GM21529 (cell line): ENCODE data around the gene SLC35G3.
"Not testable (repeated sequence)": the region's sequence is repeated elsewhere in the genome, so short reads cannot be mapped to it uniquely, and the experiment has no call there.

ENCODE experiments used
- ATAC-seq: cut with Tn5 transposase; IDR thresholded peaks from one replicate; pipeline ENCODE4 v1.9.1; 2021; ENCODE audit not compliant: unreplicated experiment

Gene SLC35G3

DNA sequence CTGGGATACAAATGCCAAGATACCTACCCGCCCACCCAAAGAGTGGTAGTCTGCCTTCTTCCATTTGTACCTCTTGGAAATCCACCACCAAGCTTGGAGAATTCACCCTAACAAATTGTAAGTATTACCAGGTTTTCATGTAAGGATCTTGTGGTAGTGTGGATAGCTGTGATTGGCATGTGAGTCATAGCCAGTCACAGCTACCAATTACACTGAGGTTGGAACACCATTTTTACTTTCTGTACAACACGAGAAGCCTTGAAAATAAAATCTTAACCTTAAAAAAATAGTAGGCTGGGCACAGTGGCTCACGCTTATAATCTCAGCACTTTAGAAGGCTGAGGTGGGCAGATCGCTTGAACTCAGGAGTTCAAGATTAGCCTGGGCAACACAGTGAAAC, 18.5 kb upstream of the SLC35G3 start:
- ATAC-seq: no peak

DNA sequence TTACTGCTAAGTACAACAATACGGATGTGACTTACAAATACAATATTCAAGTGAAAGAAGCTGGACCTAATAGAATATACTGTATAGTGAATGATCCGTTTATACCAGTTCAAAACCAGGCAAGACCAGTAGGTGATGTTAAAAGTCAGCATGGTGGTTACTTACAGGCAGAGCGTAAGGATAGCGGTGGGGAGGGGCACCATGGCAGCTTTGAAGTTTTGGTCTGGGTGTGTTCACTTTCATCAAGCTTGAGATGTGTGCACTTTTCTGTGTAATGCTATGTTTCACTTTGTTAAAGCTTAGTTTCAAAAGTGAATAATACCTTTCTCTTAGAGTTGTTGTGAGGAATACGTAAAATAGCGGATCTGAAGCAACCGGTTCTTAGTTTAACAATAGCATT, 16.5 kb upstream of the SLC35G3 start:
- no peak for ATAC-seq

DNA sequence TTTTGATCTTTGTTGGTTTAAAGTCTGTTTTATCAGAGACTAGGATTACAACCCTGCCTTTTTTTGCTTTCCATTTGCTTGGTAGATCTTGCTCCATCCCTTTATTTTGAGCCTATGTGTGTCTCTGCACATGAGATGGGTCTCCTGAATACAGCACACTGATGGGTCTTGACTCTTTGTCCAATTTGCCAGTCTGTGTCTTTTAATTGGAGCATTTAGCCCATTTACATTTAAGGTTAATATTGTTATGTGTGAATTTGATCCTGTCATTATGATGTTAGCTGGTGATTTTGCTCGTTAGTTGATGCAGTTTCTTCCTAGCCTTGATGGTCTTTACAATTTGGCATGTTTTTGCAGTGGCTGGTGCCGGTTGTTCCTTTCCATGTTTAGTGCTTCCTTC, 8.4 kb upstream of the SLC35G3 start:
- ATAC-seq: not testable (repeated sequence)

DNA sequence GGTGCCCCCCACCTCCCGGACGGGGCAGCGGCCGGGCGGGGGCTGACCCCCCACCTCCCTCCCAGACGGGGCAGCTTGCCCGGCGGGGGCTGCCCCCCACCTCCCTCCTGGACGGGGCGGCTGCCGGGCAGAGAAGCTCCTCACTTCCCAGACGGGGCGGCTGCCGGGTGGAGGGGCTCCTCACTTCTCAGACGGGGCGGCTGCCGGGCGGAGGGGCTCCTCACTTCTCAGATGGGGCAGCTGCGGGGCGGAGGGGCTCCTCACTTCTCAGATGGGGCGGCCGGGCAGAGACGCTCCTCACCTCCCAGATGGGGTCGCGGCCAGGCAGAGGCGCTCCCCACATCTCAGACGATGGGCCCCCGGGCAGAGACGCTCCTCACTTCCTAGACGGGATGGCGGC, 869 bp upstream of the SLC35G3 start:
- not testable (repeated sequence) for ATAC-seq

DNA sequence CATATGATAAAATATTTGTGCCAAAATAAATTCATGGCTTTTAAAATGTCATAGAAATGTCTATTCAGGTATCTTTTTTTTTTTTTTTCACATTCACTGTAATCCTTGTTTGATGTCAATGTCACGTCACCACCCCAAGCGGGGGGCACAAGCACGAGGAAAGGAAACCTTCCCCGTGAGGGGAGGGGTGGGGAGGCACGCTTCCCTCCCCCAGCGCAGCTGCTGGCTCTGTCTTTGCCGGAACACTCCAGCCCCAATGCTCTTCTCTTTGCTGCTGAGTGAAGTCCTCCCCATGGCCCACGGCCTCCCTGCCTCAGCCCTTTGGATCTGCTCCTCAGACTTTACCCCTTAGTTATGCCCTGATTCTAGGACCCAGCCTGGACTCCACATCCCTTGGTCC, 1.5 kb downstream of the SLC35G3 start:
- ATAC-seq: no peak

DNA sequence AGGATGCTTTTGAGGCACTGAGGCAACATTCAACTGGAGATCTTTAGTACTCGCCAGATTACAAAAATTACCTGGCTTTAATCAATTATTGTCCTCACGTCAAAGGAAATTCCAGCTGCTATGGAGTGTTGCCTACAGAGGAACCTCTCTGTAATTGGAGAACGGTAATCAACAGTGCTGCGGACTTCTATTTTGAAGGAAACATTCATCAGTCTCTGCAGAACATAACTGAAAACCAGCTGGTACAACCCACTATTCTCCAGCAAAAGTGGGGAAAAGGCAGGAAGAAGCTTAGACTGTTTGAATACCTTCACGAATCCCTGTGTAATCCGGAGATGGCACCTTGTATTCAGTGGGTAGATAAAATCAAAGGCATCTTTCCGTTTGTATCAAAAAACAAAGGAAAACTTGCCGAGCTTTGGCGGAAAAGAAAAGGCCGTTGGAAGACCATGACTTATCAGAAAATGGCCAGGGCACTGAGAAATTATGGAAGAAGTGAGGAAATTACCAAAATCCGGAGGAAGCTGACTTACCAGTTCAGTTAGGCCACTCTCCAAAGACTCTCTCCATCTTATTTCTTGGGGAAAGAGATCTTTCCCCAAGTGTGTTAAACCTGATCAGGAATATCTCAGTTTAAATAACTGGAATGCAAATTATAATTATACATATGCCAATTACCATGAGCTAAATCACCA, 3.0 kb downstream of the SLC35G3 start:
- no peak for ATAC-seq

DNA sequence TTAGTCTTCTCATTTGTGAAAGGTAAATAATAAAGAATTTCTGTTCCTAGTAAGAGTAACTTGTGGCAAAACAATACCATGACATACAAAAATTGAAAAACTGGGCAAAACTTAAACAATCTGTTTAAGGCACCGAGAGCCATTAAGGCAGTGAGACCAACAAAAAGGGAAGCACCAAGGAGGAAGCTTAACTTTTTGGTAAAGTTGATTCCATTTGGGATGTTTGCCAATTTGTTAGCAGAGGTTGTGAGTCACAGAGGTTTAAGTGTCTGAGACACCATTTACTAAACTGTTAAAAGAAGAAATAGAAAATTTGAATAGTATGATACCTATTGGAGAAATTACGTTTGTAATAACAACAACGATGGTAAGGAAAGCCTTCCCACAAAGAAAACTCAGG, 4.9 kb downstream of the SLC35G3 start:
- ATAC-seq: no peak

DNA sequence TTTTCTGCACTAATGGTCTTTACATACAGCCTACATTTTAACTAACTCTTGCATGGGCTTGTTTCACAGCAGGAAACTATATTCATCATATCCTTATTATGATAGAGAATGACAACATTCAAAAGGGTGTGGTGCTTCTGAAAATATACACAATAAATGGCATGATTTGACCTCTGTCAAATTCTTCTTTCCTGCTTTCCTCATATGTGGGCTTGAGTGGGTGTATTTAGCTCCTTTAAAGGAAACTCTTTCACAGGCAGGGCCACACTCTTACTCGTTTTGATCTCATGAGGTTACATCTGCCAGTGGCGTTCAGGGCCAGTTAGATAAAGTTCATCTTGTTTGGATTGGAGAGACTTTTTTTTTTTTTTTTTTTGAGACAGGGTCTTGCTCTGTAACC, 6.1 kb downstream of the SLC35G3 start:
- no peak for ATAC-seq

DNA sequence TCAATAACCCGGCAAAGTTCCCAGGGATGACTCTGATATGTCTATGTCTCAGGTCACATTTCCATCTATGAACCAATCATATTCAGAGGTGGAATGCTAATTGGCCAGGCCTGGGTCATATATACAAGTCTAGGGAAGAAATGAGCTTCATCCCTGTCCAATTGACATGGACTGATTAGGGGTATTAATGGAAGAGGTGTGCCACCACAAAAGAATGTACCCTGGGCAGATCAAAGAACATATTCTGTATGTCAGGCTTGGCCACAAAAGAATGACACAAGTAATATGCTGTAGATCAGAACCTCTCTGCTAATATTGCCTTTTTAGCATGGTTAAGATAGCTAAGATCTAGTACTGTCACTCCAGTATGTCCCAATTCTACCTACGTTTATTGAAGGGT, 6.7 kb downstream of the SLC35G3 start:
- no peak for ATAC-seq

DNA sequence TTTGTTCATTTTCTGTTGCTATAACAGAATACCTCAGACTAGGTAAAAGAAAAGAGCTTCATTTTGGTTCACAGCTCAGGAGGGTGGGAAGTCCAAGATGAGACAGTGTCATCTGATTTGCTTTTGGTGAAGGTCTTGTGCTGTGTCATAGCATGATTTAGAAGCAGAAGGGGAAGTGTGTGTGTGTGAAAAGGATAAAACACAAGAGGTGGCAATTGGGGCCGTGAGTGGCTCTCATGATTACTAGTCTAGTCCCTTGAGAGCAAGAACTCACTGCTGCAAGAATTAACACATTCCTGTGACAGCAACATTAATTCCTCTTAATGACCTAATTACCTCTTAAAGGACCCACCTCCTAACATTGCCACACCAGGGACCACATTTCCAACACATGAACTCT, 8.3 kb downstream of the SLC35G3 start:
- no peak for ATAC-seq

DNA sequence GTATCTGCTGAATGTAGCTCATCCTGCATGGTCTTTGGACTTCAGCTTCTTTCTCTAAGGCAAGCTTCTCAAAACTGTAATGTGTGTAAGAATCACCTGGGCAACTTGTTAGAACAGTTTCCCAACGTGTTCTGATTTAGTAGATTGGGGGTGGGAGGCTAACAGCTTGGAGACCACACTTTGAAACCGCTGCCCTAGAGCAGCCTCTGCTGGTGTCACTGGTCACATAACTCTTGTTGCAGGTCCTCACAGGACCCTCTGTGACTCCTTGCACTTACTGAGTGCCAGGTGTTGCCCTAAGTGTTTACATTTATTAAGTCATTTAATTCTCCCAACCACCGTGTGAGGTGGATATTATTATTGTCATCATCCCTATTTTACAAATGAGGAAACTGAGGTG, 9.9 kb downstream of the SLC35G3 start:
- ATAC-seq: no peak

DNA sequence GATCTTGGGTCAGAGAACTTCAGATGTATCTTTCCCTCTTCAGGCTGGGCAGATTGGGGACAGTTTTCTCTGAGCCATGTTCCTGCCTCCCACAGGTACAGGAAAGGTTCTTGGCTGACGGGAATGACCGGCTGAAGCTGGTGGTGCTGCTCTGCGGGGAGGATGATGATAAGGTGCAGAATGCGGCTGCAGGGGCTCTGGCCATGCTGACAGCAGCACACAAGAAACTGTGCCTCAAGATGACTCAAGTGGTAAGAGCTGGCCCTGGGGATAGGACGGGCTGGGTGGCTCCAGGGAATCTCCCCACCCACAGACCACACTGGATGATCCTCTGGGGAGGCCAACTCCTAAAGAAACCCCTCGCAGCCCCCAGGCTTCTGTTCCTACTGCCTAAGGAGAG, 10.9 kb downstream of the SLC35G3 start:
- ATAC-seq: no peak

DNA sequence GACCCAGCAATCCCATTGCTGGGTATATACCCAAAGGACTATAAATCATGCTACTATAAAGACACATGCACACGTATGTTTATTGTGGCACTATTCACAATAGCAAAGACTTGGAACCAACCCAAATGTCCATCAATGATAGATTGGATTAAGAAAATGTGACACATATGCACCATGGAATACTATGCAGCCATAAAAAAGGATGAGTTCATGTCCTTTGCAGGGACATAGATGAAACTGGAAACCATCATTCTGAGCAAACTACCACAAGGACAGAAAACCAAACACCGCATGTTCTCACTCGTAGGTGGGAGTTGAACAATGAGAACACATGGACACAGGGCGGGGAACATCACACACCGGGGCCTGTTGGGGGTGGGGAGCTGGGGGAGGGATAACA, 14.8 kb downstream of the SLC35G3 start:
- ATAC-seq: not testable (repeated sequence)

DNA sequence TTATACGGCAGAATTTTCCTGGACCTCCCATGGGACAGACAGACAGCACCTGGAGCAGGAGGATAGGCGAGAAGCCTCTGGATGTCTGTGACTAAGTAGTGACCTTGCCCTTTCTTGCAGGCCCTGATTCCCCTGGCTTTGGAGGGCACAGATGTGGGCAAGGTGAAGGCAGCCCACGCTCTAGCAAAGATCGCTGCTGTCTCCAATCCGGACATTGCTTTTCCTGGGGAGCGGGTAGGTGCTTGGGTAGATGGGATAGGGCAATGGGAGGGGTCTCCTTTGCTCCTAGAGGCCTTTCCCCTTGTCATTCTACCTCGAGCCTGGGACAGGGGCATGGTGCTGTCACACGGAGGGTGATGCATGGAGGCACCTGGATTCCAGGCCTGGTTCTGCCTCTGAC, 17.3 kb downstream of the SLC35G3 start:
- no peak for ATAC-seq

DNA sequence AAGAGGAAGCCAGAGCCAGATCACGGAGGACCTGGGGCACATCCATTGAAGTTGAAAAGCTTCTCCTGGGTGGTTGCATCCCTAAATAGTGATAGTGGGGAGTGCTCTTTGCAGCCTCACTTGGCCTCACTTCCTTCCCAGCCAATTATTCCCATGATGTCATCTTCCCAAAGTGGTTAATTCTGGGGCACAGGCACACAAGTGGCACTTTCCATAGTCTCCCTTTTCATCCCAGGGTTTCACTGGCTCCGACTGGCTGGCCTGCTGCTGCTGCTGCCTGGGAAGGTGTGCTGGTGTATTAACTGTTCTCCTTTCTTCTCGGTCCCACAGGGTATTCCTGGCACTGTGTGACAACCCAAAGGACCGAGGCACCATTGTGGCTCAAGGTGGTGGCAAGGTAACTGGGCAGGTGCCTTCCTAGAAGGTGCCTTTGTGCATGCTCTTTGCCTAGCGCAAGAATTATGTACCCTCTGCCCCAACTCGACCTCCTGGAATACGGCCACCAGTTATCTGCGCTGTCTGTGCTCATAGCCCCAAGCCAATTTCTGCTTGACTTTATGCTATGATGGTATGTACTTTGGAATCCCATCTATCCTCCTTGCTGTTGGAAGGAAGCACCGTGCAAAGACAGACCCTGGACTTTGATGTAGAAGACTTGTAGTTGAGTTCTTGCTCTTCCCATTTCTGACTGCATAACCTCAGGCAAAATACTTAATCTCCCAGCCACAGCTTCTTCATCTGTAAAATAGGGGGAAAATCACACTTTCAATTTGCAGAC, 18.4 kb downstream of the SLC35G3 start:
- ATAC-seq: no peak

DNA sequence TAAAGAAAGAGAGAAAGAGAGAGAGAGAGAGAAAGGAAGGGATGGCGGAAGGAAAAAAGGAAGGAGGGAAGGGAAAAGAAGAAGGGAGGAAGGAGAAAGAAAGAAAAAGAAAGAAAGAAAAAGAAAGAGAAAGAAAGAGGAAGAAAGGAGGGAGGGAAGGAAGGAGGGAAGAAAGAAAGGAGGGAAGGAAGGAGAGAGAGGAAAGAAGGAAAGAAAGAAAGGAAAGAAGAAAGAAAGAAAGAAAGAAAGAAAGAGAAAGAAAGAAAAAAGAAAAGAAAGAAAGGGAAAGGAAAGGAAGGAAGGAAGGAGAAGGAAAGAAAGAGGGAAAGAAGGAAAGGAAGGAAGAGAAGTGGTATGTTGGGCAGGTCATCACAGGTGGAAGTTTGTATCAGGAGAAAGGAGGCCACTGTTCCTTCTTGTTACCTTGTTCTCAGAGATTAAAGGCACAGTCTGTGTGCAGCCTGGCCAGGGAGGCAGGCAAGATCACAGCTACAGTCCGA, 19.3 kb downstream of the SLC35G3 start:
- no peak for ATAC-seq

DNA sequence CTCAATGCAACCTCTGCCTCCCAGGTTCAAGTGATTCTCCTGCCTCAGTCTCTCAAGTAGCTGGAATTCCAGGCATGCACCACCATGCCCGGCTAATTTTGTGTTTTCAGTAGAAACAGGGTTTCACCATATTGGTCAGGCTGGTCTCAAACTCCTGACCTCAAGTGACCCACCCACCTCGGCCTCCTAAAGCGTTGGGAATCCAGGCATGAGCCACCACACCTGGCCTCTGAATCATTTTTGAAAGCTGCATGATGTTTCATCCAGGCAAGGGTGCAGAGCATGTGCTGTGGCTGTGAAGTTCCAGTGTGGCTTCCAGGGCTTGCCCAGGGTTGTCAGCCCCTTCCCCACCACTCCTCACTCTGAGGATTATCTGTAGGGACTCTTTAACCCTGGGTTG, 21.9 kb downstream of the SLC35G3 start:
- not testable (repeated sequence) for ATAC-seq

DNA sequence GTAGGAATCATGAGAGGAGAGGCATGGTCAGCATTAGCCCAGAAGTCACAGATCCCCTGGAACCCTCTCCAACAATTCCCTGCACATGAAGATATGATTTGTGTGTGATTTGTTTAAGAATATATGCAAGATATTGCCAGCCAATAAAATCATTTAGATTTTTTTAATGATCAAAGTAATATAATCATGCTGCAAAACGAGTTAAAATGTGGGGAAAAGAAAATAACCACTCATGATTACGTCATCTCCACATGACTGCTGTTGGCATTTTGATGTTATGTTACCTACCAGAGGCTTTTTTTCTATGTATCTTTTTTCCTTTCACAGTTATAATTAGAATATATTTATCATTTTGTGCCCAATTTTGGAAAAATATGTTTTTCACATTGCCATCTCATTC, 22.4 kb downstream of the SLC35G3 start:
- ATAC-seq: no peak

DNA sequence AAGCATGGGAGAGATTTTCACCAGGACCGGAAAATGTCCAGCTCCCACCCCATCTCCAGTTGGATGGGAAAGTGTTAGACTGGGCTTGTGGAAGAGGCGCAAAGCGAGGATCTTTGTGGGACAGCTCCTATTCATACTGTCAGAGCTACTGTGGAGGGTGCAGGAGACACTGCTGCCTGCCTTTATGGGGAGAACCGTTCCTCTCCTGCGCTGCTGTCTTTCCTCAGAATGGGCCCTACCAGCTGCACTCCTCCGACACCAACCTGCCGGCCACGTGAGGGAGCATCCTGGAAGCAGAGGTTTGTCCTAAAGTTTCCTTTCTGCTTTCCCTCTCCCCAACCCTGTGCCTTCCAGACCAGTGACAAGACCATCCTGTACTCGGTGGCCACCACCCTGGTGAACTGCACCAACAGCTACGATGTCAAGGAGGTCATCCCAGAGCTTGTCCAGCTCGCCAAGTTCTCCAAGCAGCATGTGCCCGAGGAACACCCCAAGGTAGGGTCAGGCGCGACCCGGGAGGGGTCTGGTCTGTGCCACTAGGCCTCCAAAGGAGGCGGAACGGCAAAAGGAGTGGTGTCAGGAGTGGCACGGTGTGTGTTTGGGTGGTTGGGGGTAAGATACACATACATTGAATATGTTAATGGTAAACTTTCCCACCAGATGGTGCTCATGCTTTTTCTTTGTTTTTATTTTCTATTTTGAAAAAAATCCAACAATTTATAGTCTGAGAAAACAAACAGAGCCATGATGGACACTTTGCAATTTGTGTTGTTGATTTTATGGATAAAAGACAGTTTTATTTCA, 23.0 kb downstream of the SLC35G3 start:
- no peak for ATAC-seq

DNA sequence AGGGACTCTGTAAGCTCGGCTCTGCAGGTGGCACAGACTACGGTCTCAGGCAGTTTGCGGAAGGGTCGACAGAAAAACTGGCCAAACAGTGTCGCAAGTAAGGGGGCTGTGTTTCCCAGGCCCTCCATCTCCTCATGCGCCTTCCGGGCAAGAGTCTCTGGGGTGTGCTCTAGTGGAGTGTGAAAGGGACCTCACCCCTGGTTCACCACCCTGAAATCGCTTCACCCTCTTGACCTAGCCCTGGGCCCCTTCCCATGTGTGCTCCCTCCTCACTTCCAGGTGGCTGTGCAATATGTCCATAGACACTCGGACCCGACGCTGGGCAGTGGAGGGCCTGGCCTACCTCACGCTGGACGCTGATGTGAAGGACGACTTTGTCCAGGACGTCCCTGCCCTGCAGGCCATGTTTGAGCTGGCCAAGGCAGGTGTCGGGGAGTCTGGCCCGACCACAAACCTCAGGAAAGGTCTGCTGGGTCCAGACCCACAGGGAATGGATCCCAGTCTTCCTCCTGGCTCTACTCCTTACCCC, 24.3 kb downstream of the SLC35G3 start:
- ATAC-seq: no peak

DNA sequence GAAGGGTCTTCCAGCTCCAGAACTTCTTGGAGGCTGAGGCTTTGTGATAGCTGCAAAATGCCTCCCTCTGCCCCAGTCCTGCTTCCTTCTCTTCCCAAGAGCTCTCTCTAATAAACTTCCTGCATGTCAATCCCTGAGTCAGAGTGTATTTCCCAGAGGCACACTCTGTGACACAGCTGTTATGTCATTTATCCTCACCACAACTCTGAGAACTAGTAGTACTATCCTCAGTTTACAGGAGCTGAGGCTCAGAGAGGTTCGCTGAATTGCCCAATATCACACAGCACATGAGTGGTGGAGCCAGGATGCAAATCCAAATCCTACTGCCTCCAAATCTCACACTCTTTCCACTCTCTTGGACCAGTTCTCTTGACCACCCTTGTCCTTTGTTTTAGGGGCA, 26.5 kb downstream of the SLC35G3 start:
- no peak for ATAC-seq
